Endothelial cell of umbilical vein (primary cell): ENCODE measurements around the gene AHI1. TPM values are rescaled to one million over a fixed set of nuclear protein-coding genes. Genes with fewer than 3 reads are reported as not detected.

Experiments used
- BruUV-seq: library from RNA; stranded (reverse); fragments of 400-500 nt; replicated peaks from 2 replicates; lab custom pipeline; 2021; lab: Mats Ljungman, UMichigan
- CTCF ChIA-PET: fragments of 300-600, 350-600 bp; sonication (Branson Sonifier 250); formaldehyde crosslinking; loops from one replicate; lab custom pipeline; 2021; ENCODE audit warnings: antibody characterized with exemption, inconsistent platforms; lab: Charles Lee
- POLR2A ChIA-PET: fragments of 300-600, 350-600 bp; sonication (Branson Sonifier 250); formaldehyde crosslinking; loops from one replicate; lab custom pipeline; 2021; ENCODE audit warnings: antibody characterized with exemption, inconsistent platforms; lab: Charles Lee
- DNase-seq: peaks from one replicate; pipeline ENCODE4 v3.0.0-alpha.2; 2011; ENCODE audit warnings: low read depth, low spot score
- FAIRE-seq: peaks from 2 replicates; lab custom pipeline; 2011; peaks lifted over from hg19 to GRCh38; lab: Jason Lieb, UNC
- H2AFZ ChIP-seq: 2 replicates; pipeline ENCODE4 v1.6.0; 2012; ENCODE audit warnings: low read depth, low read length, control low read depth, inconsistent platforms
- H3K27ac ChIP-seq: 2 replicates; pipeline ENCODE4 v1.5.1; 2011; ENCODE audit warnings: low read depth, mild to moderate bottlenecking, control low read depth, low read length, moderate library complexity; ENCODE audit not compliant: insufficient read depth
- H3K27me3 ChIP-seq, 2 experiments: 2 replicates each; pipeline versions ENCODE4 v1.6.0 to v1.6.1; 2011; ENCODE audit warnings: low read length in 2 of 2, mixed read lengths in 1 of 2; ENCODE audit not compliant: control insufficient read depth in 2 of 2, insufficient read depth in 2 of 2
- H3K36me3 ChIP-seq, 2 experiments: 2 replicates in 1 of 2; 3 replicates in 1 of 2; pipeline ENCODE4 v1.5.1; 2011; ENCODE audit warnings: low read length in 2 of 2, mild to moderate bottlenecking in 1 of 2, moderate library complexity in 1 of 2; ENCODE audit not compliant: control insufficient read depth in 2 of 2, insufficient read depth in 2 of 2; ENCODE audit errors: extremely low read depth in 1 of 2
- H3K4me1 ChIP-seq: 3 replicates; pipeline ENCODE4 v1.5.1; 2011; ENCODE audit warnings: mild to moderate bottlenecking, low read length; ENCODE audit not compliant: control insufficient read depth, insufficient read depth; ENCODE audit errors: extremely low read depth
- H3K4me2 ChIP-seq: 2 replicates; pipeline ENCODE4 v1.6.1; 2011; ENCODE audit warnings: low read length, control low read depth, mixed read lengths; ENCODE audit not compliant: insufficient read depth
- H3K4me3 ChIP-seq, 3 experiments: fragments of 200-600 bp in 1 of 3; sonication (generic), shearing (Covaris generic) in 1 of 3; replicated peaks in 1 of 3; 2 replicates each; pipeline ENCODE4 v1.5.1; 2011 to 2016; ENCODE audit warnings: control low read depth in 3 of 3, low read length in 3 of 3, mild to moderate bottlenecking in 2 of 3, inconsistent platforms in 1 of 3, low read depth in 1 of 3, moderate library complexity in 1 of 3; ENCODE audit not compliant: insufficient read depth in 1 of 3
- H3K79me2 ChIP-seq: 2 replicates; pipeline ENCODE4 v1.6.0; 2012; ENCODE audit warnings: low read length, inconsistent platforms; ENCODE audit not compliant: control insufficient read depth, insufficient read depth
- H3K9ac ChIP-seq: replicated peaks from 2 replicates; pipeline ENCODE3; 2011; ENCODE audit warnings: low read length, control low read depth; ENCODE audit not compliant: insufficient read depth; ENCODE audit errors: extremely low read depth
- H3K9me1 ChIP-seq: replicated peaks from 3 replicates; pipeline ENCODE4 v1.6.0; 2011; ENCODE audit warnings: mild to moderate bottlenecking, low read length; ENCODE audit not compliant: control insufficient read depth, insufficient read depth; ENCODE audit errors: extremely low read depth
- H3K9me3 ChIP-seq: replicated peaks from 2 replicates; pipeline ENCODE4 v1.5.1; 2012; ENCODE audit warnings: low read length, inconsistent platforms; ENCODE audit not compliant: control insufficient read depth, insufficient read depth
- H4K20me1 ChIP-seq: replicated peaks from 2 replicates; pipeline ENCODE3; 2011; ENCODE audit warnings: mild to moderate bottlenecking, low read length; ENCODE audit not compliant: control insufficient read depth, insufficient read depth; ENCODE audit errors: extremely low read depth
- FOS ChIP-seq: IDR thresholded peaks from 2 replicates; pipeline ENCODE4 v1.6.1; 2011; ENCODE audit warnings: mild to moderate bottlenecking, low read length, moderate library complexity, borderline replicate concordance; ENCODE audit not compliant: insufficient read depth
- GATA2 ChIP-seq: IDR thresholded peaks from 2 replicates; pipeline ENCODE4 v1.7.0; 2011; ENCODE audit warnings: low read depth, mild to moderate bottlenecking, moderate library complexity, mixed read lengths, low read length; ENCODE audit not compliant: insufficient read length, insufficient read depth
- JUN ChIP-seq: IDR thresholded peaks from 2 replicates; pipeline ENCODE4 v1.6.1; 2011; ENCODE audit warnings: borderline replicate concordance, low read depth; ENCODE audit not compliant: insufficient read length, insufficient read depth
- dilution Hi-C: fragments of 300-500 bp; cut with MboI; formaldehyde crosslinking; loops from one replicate; pipeline ENCODE4 v1.15.0; 2019; ENCODE audit warnings: low sequenced_read_pairs; ENCODE audit not compliant: extremely low pct_ligation_motif_present
- intact Hi-C: fragments of 100-400 bp; cut with micrococcal nuclease; formaldehyde crosslinking; loops from one replicate; pipeline ENCODE4 v1.10.0; 2022
- polyA plus RNA-seq, 4 experiments: library from polyadenylated mRNA; depleted of rRNA in 3 of 4; stranded (reverse) in 3 of 4; unstranded in 1 of 4; fragments of >200 nt; gene quantifications; 2 replicates each; pipeline versions ENCODE4 v1.2.1 to v1.2.3, GENCODE V29; 2011 to 2012; ENCODE audit warnings: missing spikeins in 1 of 4
- total RNA-seq: library from RNA; stranded (reverse); gene quantifications from 2 replicates; pipeline ENCODE4 v1.2.3, GENCODE V29; 2021
- TF ChIP-seq, protein P1 (sequence below), 2 donors: IDR thresholded peaks; 1 replicate in 1 of 2; 2 replicates in 1 of 2; pipeline ENCODE4 v1.5.1; 2011; ENCODE audit warnings: low read length in 2 of 2, mild to moderate bottlenecking in 2 of 2, moderate library complexity in 2 of 2, control low read depth in 1 of 2, inconsistent platforms in 1 of 2, low read depth in 1 of 2; ENCODE audit not compliant: insufficient read depth in 1 of 2; ENCODE audit errors: extremely low read depth in 1 of 2

AHI1 gene
- total and polyA plus RNA-seq, 2 donors (not counting 3 experiments of a cell fraction or from before 2014, with no cell fraction given), result 5.1 to 20.7 TPM

DNA sequence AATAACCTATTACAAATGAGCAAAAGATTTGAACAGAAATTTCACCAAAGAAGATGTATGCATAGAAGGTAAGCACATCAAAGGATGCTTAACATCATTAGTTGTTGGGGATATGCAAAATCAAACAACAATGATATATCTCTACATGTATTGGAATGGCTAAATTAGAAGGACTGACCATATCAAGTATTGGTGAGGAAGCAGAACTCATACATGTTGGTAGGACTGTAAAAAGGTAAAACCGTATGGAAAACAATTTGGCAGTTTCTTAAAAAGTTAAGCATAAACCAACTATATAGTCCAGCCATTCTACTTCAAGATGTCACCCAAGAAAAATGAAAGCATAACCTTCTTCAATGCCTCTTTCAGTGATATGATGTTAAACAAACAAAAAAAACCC lies 202.5 kb downstream of the AHI1 start:
- peaks cover 12% of the 10 kb centered on the region for H3K4me1 ChIP-seq
- CTCF ChIA-PET, result no interaction called here
- H3K9me3 ChIP-seq, result no peaks in the 10 kb centered on the region
- H3K4me3 ChIP-seq, result no peak overlapping the region
- POLR2A ChIA-PET, result no interaction called here
- H3K9me1 ChIP-seq, result no peaks in the 10 kb centered on the region
- no peaks in the 10 kb centered on the region for H3K79me2 ChIP-seq
- H3K27ac ChIP-seq, result no peak overlapping the region
- TF ChIP-seq GATA2 (no peak), JUN (no peak), FOS (no peak)
- TF ChIP-seq, protein P1, sequence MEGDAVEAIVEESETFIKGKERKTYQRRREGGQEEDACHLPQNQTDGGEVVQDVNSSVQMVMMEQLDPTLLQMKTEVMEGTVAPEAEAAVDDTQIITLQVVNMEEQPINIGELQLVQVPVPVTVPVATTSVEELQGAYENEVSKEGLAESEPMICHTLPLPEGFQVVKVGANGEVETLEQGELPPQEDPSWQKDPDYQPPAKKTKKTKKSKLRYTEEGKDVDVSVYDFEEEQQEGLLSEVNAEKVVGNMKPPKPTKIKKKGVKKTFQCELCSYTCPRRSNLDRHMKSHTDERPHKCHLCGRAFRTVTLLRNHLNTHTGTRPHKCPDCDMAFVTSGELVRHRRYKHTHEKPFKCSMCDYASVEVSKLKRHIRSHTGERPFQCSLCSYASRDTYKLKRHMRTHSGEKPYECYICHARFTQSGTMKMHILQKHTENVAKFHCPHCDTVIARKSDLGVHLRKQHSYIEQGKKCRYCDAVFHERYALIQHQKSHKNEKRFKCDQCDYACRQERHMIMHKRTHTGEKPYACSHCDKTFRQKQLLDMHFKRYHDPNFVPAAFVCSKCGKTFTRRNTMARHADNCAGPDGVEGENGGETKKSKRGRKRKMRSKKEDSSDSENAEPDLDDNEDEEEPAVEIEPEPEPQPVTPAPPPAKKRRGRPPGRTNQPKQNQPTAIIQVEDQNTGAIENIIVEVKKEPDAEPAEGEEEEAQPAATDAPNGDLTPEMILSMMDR (IDR thresholded peaks at IDR 0.05; ENCODE audit: extremely low read depth in 1 of 2, insufficient read depth in 1 of 2, low read depth in 1 of 2, low read length in 2 of 2), result no peak
- no peak overlapping the region for H3K9ac ChIP-seq
- no TSS peak for BruUV-seq
- H4K20me1 ChIP-seq, result no peaks in the 10 kb centered on the region
- H3K4me2 ChIP-seq, result no peak overlapping the region
- no peak overlapping the region for H2AFZ ChIP-seq
- FAIRE-seq (no peak), DNase-seq (no peak)
- H3K27me3 ChIP-seq, result no peaks in the 10 kb centered on the region
- H3K36me3 ChIP-seq, result no peaks in the 10 kb centered on the region
- dilution Hi-C loops, result no loop called here
- intact Hi-C loops, result loop anchor here (10.0 kb wide), 1 partner anchor 110 kb away; no protein-coding TSS in a partner anchor
